WI38 (cell line): ENCODE measurements around the gene PRRX2.
A peak's percentile ranks its signal among the peaks of the same experiment; 100 is the strongest.

Experiments used
- H3K4me3 ChIP-seq: 2 replicates; pipeline ENCODE4 v1.5.1; 2011; ENCODE audit warnings: low read depth, mild to moderate bottlenecking, control low read depth, low read length
- CTCF ChIP-seq: IDR thresholded peaks from 2 replicates; pipeline ENCODE4 v1.5.1; 2012; ENCODE audit warnings: low read depth, mild to moderate bottlenecking, control low read depth, low read length

Gene PRRX2

GRCh38 chr9:129724456-129725190 is 59.2 kb downstream of the PRRX2 start:
- no peak for TF ChIP-seq CTCF
- no peak overlapping the region for H3K4me3 ChIP-seq

- no peak for TF ChIP-seq CTCF
- H3K4me3 ChIP-seq: no peak overlapping the region
These were observed 60.4 kb downstream of the PRRX2 start for GRCh38 chr9:129725795-129726251.

DNA sequence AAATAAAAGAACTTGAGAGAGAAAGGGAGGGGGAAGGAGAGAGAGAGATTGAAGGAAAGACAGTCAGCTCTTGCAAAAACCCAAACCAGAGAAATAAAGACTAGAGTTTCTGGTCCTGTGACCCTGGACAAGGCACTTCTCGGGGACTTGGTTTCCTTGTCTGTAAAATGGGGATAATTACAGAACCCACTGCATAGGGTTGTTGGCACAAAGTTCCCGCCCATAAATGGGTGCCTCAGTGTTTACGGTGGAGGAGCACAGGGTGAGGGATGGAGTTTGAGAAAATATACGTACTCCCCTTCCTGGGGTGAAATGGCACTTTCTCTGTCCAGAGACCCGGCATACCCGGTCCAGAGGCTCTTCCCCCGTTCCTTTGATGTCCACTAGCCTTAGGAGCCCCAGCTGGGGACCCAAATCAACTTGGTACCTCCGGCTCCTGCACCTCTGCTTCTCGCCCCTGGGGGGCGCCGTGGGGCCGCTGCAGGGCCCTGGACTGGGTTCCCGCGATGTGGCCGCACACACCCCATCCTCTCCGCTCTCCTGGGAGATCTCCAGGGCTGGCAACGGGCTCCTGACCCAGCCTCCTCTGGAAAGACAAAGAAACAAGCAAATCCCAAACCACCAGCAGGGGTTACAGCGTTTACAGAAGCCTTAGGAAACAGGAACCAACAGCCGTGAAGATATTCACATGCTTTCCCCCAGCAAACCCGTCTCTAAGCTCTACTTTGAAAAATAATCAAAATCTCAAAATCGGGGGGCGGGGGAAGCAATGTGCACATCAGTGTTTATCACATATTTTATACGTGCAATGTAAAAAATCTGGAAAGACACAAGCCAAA is 61.1 kb downstream of the PRRX2 start:
- TF ChIP-seq CTCF: peak; percentile 95
- H3K4me3 ChIP-seq: no peak overlapping the region

DNA sequence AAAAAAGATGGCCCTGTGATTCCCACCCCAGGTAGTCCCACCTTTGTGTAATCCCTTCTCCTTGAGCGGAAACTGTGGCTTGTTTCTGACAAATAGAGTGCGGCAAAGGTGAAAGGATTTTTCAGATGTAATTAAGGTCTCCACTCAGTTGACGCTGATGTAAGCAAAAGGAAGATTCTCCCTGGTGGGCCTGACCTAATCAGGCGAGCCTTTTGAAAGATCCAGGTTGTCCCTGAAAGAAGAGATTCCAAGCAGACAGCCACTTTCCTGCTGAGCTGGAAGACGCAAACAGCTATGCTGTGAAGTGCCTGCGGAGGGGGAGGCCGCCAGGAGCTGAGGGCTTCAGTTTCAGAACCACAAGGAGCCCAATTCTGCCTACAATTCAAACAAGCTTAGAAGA is 63.3 kb downstream of the PRRX2 start:
- no peak overlapping the region for H3K4me3 ChIP-seq
- TF ChIP-seq CTCF: no peak

- TF ChIP-seq CTCF: no peak
- H3K4me3 ChIP-seq: no peak overlapping the region
These were observed 66.1 kb downstream of the PRRX2 start for GRCh38 chr9:129731477-129732085.

DNA sequence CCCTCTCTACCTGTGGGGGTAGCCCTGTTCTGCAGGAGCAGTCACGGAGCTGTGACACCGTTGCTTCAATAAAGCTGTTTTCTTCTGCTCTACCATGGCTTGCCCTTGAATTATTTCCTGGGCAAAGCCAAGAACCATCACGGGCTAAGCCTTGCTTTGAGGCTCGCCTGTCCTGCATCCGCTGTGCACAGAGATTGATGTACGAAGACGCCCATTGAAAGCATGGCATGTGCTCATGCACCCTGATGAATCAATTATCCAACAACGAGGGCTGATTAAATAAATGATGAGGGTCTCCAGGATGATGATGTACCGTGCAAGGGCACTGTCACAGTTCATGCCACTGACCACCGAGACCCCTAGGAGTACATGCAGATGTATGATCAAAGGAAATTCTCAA is 66.7 kb downstream of the PRRX2 start:
- no peak for TF ChIP-seq CTCF
- no peak overlapping the region for H3K4me3 ChIP-seq
